ENCODE data around the gene ZRANB3.

The ZRANB3 gene

DNA sequence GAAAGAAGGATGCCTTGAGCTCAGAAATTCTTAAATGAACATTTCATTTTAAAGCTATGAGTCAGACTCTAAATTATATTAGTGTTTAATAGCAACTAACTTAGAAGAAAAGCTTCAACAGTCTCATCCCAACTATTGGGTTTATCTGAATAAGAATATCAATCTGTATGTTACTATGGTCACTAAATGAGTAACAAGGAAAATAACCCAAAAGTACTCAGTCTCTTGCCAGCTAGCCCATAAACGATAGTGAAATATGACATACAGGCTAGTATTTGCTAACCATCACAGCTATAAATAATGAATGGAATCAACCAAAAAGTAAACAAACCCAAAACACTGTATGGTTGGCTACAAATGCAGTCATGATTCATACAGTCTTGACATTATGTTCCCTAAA, 304.1 kb downstream of the ZRANB3 start:
- Histone ChIP-seq H3K9me3 (ENCODE audit: control insufficient read depth, insufficient read depth, low read length) (peaks cover 5% of the 10 kb centered on the region; the same call in 1 of the 2 replicates), H3K9ac (ENCODE audit: low read depth, low read length) (no peak overlapping the region), H3K4me1 (ENCODE audit: insufficient read depth, low read length) (no peaks in the 10 kb centered on the region), H3K36me3 (ENCODE audit: insufficient read depth, low read length) (no peaks in the 10 kb centered on the region)

GRCh38 chr2:135225781-135226180, 305.2 kb downstream of the ZRANB3 start:
- no peak overlapping the region for H3K9ac ChIP-seq (ENCODE audit: low read depth, low read length)
- H3K4me1 ChIP-seq (ENCODE audit: insufficient read depth, low read length), result no peaks in the 10 kb centered on the region
- H3K36me3 ChIP-seq (ENCODE audit: insufficient read depth, low read length), result no peaks in the 10 kb centered on the region
- H3K9me3 ChIP-seq (ENCODE audit: control insufficient read depth, insufficient read depth, low read length), result no peaks in the 10 kb centered on the region; the same call in 1 of the 2 replicates

GRCh38 chr2:135219226-135219625, 311.8 kb downstream of the ZRANB3 start:
- Histone ChIP-seq H3K4me1 (ENCODE audit: insufficient read depth, low read length) (no peaks in the 10 kb centered on the region), H3K9me3 (ENCODE audit: control insufficient read depth, insufficient read depth, low read length) (no peaks in the 10 kb centered on the region), H3K9ac (ENCODE audit: low read depth, low read length) (no peak overlapping the region), H3K36me3 (ENCODE audit: insufficient read depth, low read length) (no peaks in the 10 kb centered on the region)

GRCh38 chr2:135218426-135218825, 312.6 kb downstream of the ZRANB3 start:
- H3K4me1 ChIP-seq (ENCODE audit: insufficient read depth, low read length), result no peaks in the 10 kb centered on the region
- H3K9me3 ChIP-seq (ENCODE audit: control insufficient read depth, insufficient read depth, low read length), result no peaks in the 10 kb centered on the region
- no peak overlapping the region for H3K9ac ChIP-seq (ENCODE audit: low read depth, low read length)
- no peaks in the 10 kb centered on the region for H3K36me3 ChIP-seq (ENCODE audit: insufficient read depth, low read length)

DNA sequence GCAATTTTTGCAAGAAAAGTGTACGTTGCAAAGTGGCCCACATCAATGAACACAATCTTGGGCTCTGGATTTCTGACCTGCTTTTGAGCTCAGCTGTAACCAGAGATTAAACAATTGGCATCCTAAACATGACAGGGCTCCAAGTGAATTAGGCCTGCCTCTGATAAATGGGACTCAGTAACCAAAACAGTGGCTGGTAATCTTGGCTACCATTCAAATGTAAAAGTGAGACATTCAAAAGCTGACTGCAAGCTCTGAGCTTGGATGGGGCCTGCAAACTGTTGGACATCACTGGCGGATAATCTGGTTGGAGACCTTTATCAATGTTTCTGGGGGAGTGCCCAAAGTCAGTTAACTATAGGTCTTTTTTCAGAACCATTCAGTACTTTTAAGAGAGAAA, 318.3 kb downstream of the ZRANB3 start:
- Histone ChIP-seq H3K9ac (ENCODE audit: low read depth, low read length) (no peak overlapping the region), H3K9me3 (ENCODE audit: control insufficient read depth, insufficient read depth, low read length) (no peaks in the 10 kb centered on the region), H3K4me1 (ENCODE audit: insufficient read depth, low read length) (peaks cover 9% of the 10 kb centered on the region; the same call in 1 of the 2 replicates), H3K36me3 (ENCODE audit: insufficient read depth, low read length) (no peaks in the 10 kb centered on the region)

- H3K9ac ChIP-seq (ENCODE audit: low read depth, low read length), result no peak overlapping the region
- no peaks in the 10 kb centered on the region for H3K9me3 ChIP-seq (ENCODE audit: control insufficient read depth, insufficient read depth, low read length)
- H3K36me3 ChIP-seq (ENCODE audit: insufficient read depth, low read length), result no peaks in the 10 kb centered on the region
- peaks cover 5% of the 10 kb centered on the region; the same call in 1 of the 2 replicates for H3K4me1 ChIP-seq (ENCODE audit: insufficient read depth, low read length)
Observed at GRCh38 chr2:135208016-135208415, 323.0 kb downstream of the ZRANB3 start.

GRCh38 chr2:135203944-135204343, 327.1 kb downstream of the ZRANB3 start:
- H3K9me3 ChIP-seq (ENCODE audit: control insufficient read depth, insufficient read depth, low read length), result no peaks in the 10 kb centered on the region
- no peak overlapping the region for H3K9ac ChIP-seq (ENCODE audit: low read depth, low read length)
- no peaks in the 10 kb centered on the region for H3K36me3 ChIP-seq (ENCODE audit: insufficient read depth, low read length)
- H3K4me1 ChIP-seq (ENCODE audit: insufficient read depth, low read length), result no peaks in the 10 kb centered on the region

GRCh38 chr2:135202751-135203150, 328.3 kb downstream of the ZRANB3 start:
- H3K4me1 ChIP-seq (ENCODE audit: insufficient read depth, low read length), result no peaks in the 10 kb centered on the region
- no peak overlapping the region for H3K9ac ChIP-seq (ENCODE audit: low read depth, low read length)
- no peaks in the 10 kb centered on the region for H3K9me3 ChIP-seq (ENCODE audit: control insufficient read depth, insufficient read depth, low read length)
- no peaks in the 10 kb centered on the region for H3K36me3 ChIP-seq (ENCODE audit: insufficient read depth, low read length)

- Histone ChIP-seq H3K36me3 (ENCODE audit: insufficient read depth, low read length) (no peaks in the 10 kb centered on the region), H3K4me1 (ENCODE audit: insufficient read depth, low read length) (no peaks in the 10 kb centered on the region), H3K9me3 (ENCODE audit: control insufficient read depth, insufficient read depth, low read length) (no peaks in the 10 kb centered on the region), H3K9ac (ENCODE audit: low read depth, low read length) (no peak overlapping the region)
Observed at GRCh38 chr2:135198481-135198880, 332.5 kb downstream of the ZRANB3 start.

DNA sequence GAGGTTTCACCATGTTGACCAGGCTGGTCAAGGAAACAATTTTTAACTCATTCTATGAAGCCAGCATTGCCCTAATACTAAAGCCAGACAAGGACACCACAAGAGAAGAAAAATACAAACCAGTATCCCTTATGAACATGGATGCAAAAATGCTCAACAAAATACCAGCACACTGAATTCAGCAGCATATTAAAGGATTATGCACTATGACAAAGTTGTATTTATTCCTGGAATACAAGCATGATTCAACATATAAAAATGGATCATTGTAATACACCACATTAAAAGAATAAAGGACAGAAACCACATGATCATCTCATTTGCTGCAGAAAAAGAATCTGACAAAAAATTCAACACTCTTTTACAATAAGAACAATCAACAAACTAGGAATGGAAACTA, 340.2 kb downstream of the ZRANB3 start:
- Histone ChIP-seq H3K9me3 (ENCODE audit: control insufficient read depth, insufficient read depth, low read length) (no peaks in the 10 kb centered on the region; the same call in 1 of the 2 replicates), H3K9ac (ENCODE audit: low read depth, low read length) (no peak overlapping the region), H3K36me3 (ENCODE audit: insufficient read depth, low read length) (no peaks in the 10 kb centered on the region), H3K4me1 (ENCODE audit: insufficient read depth, low read length) (no peaks in the 10 kb centered on the region)

DNA sequence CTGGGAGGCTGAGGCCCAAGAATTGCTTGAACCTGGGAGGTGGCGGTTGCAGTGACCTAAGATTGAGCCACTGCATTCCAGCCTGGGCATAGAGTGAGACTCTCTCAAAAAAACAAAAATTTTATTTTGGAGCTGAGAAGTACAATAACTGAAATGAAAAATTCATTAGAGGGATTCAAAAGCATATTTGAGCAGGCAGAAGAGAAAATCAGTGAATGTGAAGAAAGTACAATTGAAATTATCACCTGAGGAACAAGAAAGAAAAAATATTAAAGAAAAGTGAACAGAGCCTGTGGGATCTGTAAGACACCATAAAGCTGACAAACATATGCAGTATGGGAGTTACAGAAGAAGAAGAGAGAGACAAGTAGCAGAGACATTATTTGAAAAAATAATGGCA, 341.9 kb downstream of the ZRANB3 start:
- Histone ChIP-seq H3K36me3 (ENCODE audit: insufficient read depth, low read length) (no peaks in the 10 kb centered on the region), H3K9me3 (ENCODE audit: control insufficient read depth, insufficient read depth, low read length) (no peaks in the 10 kb centered on the region; the same call in 1 of the 2 replicates), H3K4me1 (ENCODE audit: insufficient read depth, low read length) (no peaks in the 10 kb centered on the region), H3K9ac (ENCODE audit: low read depth, low read length) (no peak overlapping the region)

DNA sequence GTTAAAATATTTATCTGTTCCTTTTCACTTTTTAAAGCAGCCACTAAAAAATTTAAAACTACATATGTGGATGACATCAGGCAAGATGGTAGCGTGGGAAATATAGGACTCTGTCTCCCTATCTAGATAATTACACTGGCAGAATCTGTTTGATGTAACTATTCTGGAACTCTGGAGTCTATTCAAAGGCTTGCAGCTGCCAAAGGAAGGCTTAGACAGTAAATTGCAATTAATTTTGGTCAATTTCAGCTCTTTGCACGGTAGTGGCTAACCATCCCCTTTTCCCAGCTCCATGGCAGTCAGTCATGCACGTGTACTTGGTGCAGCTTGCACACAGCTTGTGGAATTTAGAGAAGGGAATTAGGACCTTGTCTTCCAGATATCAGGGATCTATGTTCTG, 343.7 kb downstream of the ZRANB3 start:
- Histone ChIP-seq H3K9me3 (ENCODE audit: control insufficient read depth, insufficient read depth, low read length) (no peaks in the 10 kb centered on the region; the same call in 1 of the 2 replicates), H3K36me3 (ENCODE audit: insufficient read depth, low read length) (no peaks in the 10 kb centered on the region), H3K9ac (ENCODE audit: low read depth, low read length) (no peak overlapping the region), H3K4me1 (ENCODE audit: insufficient read depth, low read length) (no peaks in the 10 kb centered on the region; the same call in 1 of the 2 replicates)

GRCh38 chr2:135186054-135186453, 345.0 kb downstream of the ZRANB3 start:
- Histone ChIP-seq H3K36me3 (ENCODE audit: insufficient read depth, low read length) (no peaks in the 10 kb centered on the region), H3K4me1 (ENCODE audit: insufficient read depth, low read length) (no peaks in the 10 kb centered on the region; the same call in 1 of the 2 replicates), H3K9me3 (ENCODE audit: control insufficient read depth, insufficient read depth, low read length) (no peaks in the 10 kb centered on the region), H3K9ac (ENCODE audit: low read depth, low read length) (no peak overlapping the region)

DNA sequence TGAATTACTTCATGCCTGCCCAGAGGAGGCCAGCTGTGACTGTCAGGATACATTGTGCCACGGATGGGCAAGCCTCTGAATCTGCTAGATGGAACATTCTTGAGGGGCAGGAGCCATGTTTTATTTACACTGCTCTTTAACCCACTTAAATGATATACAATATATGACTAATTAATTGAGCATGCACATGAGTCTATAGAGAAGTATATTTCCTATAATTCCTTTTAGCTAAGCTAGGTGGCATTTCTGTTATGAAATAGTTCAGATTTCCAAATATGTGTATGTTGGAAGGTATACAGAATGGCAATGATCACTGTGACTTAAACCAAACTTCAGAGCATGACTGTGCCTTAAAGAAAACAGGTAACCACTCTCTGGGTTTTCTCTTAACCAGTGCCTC, 347.2 kb downstream of the ZRANB3 start:
- Histone ChIP-seq H3K36me3 (ENCODE audit: insufficient read depth, low read length) (no peaks in the 10 kb centered on the region), H3K9ac (ENCODE audit: low read depth, low read length) (no peak overlapping the region), H3K9me3 (ENCODE audit: control insufficient read depth, insufficient read depth, low read length) (no peaks in the 10 kb centered on the region), H3K4me1 (ENCODE audit: insufficient read depth, low read length) (no peaks in the 10 kb centered on the region; the same call in 1 of the 2 replicates)

DNA sequence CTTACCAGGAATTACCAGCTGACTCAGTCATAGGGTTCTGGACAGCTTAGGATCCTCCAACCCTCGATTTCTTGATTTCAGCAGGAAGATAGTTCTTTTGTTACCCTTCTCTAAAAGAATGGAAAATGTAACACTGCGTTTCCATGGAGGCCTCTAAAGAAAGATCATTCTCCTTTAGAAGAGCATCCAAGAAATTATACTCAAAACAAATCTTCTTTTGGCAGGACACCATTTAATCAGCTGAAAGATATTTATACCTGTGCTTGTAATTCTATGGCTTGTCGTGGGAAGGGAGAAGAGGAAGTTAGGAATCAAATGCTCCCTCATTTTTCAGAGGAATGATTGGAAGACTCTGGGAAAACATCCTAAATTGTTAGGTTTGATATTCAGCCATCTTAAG, 348.4 kb downstream of the ZRANB3 start:
- H3K4me1 ChIP-seq (ENCODE audit: insufficient read depth, low read length), result no peaks in the 10 kb centered on the region; the same call in 1 of the 2 replicates
- no peaks in the 10 kb centered on the region for H3K36me3 ChIP-seq (ENCODE audit: insufficient read depth, low read length)
- H3K9me3 ChIP-seq (ENCODE audit: control insufficient read depth, insufficient read depth, low read length), result no peaks in the 10 kb centered on the region
- no peak overlapping the region for H3K9ac ChIP-seq (ENCODE audit: low read depth, low read length)

DNA sequence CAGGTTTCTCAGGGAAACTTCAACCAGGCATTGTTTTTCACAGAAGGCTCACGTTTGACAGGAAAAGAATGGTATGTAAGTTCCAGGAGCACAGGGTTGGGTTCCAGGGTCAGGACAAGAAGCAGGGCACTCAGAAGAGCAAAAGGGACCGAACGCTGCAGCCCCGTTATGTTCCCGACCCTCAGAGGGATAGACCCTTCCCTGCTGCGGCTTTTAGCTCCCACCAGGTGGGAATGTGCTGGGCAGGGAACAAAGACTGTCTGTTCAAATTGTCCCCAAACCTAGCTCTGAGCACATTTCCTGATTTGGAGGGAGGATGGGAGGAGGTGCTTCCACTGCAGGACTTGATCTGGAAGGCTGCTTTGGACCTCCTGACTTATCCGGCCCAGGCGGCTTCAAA, 348.8 kb downstream of the ZRANB3 start:
- Histone ChIP-seq H3K9ac (ENCODE audit: low read depth, low read length) (no peak overlapping the region), H3K9me3 (ENCODE audit: control insufficient read depth, insufficient read depth, low read length) (no peaks in the 10 kb centered on the region), H3K36me3 (ENCODE audit: insufficient read depth, low read length) (no peaks in the 10 kb centered on the region), H3K4me1 (ENCODE audit: insufficient read depth, low read length) (no peaks in the 10 kb centered on the region; the same call in 1 of the 2 replicates)
